ENCODE measurements around the gene HDDC3. TPM values are rescaled to one million over a fixed set of nuclear protein-coding genes. Genes with fewer than 3 reads are reported as not detected.

The HDDC3 gene
- total RNA-seq, 6 donors from 2014 or later, result 5.0 to 19.3 (median 12.5) TPM

- Histone ChIP-seq H3K36me3 (peaks cover 31 to 60% (median 57%) of the 10 kb centered on the region in 4 donors), H3K9me3 (no peaks in the 10 kb centered on the region), H3K4me1 (peaks cover 25 to 44% (median 37%) of the 10 kb centered on the region in 4 donors), H3K27ac (peak overlapping the region in 3 of 4 donors; percentile 84 to 97 (median 96)), H3K27me3 (no peaks in the 10 kb centered on the region), H3K4me3 (no peak overlapping the region)
- DNase-seq (peak in 1 of 2 donors; percentile 82), ATAC-seq (ENCODE audit: low FRiP score in 2 of 2) (no peak)
- TF ChIP-seq CTCF (IDR thresholded peaks at IDR 0.05), result no peak
- peak in 1 of 2 donors; percentile 21 for TF ChIP-seq POLR2AphosphoS5 (IDR thresholded peaks at IDR 0.05)
- WGBS, 2 donors, result 89 to 91% methylated on average over 6 to 19 of the region's 19 CpGs
These were observed 50.2 kb downstream of the HDDC3 start for GRCh38 chr15:90881978-90882721.

- TF ChIP-seq POLR2A (IDR thresholded peaks at IDR 0.05) (no peak), CTCF (IDR thresholded peaks at IDR 0.05) (no peak), EP300 (IDR thresholded peaks at IDR 0.05) (no peak), POLR2AphosphoS5 (IDR thresholded peaks at IDR 0.05) (no peak)
- 91% methylated on average over 11 to 34 of the region's 35 CpGs for WGBS, 2 donors
- peak in 1 of 2 donors; percentile 75 for DNase-seq
- H3K4me3 ChIP-seq, result no peak overlapping the region
- H3K36me3 ChIP-seq, result peaks cover 39 to 62% (median 61%) of the 10 kb centered on the region in 4 donors
- no peak for ATAC-seq (ENCODE audit: low FRiP score in 2 of 2)
- H3K9me3 ChIP-seq, result no peaks in the 10 kb centered on the region
- peak overlapping the region in 1 of 4 donors; percentile 97 for H3K27ac ChIP-seq
- H3K4me1 ChIP-seq, result peaks cover 24 to 36% (median 33%) of the 10 kb centered on the region in 4 donors
- no peaks in the 10 kb centered on the region for H3K27me3 ChIP-seq
These were observed 51.0 kb downstream of the HDDC3 start for GRCh38 chr15:90881181-90881977.

- 90 to 93% methylated on average over 5 to 16 of the region's 16 CpGs for WGBS, 2 donors
- ATAC-seq (ENCODE audit: low FRiP score in 2 of 2), result no peak
- Histone ChIP-seq H3K27me3 (no peaks in the 10 kb centered on the region), H3K36me3 (peaks cover 42 to 71% (median 69%) of the 10 kb centered on the region in 4 donors), H3K4me3 (no peak overlapping the region), H3K4me1 (peaks cover 16 to 28% (median 25%) of the 10 kb centered on the region in 4 donors), H3K9me3 (no peaks in the 10 kb centered on the region), H3K27ac (no peak overlapping the region)
- no peak for DNase-seq
- no peak for TF ChIP-seq EP300 (IDR thresholded peaks at IDR 0.05)
- TF ChIP-seq POLR2AphosphoS5 (IDR thresholded peaks at IDR 0.05), result no peak
- TF ChIP-seq CTCF (IDR thresholded peaks at IDR 0.05), result no peak
- no peak for TF ChIP-seq POLR2A (IDR thresholded peaks at IDR 0.05)
These were observed 51.8 kb downstream of the HDDC3 start for GRCh38 chr15:90880381-90881145.

Small RNA genes within 50 kb of the gene (small RNA-seq; reads per million reads assigned to genes)
- 0 reads per million in 4 donors for gene RF00019

Other genes with a start within 250 kb of the HDDC3 start
- 10 to 100 TPM in 1 of 6 donors, 1 to 10 TPM in 3, under 1 TPM in 2; 0.76 to 31.4 (median 2.6) TPM for gene BLM, start 215.2 kb downstream of the HDDC3 start, total RNA-seq
- gene FURIN, start 64.0 kb downstream of the HDDC3 start, total RNA-seq, result 100 to 1,000 TPM in 4 of 6 donors, 10 to 100 TPM in 2; 59.0 to 150 (median 108) TPM
- gene FES, start 48.0 kb downstream of the HDDC3 start, total RNA-seq, result 100 to 1,000 TPM in 2 of 6 donors, 10 to 100 TPM in 4; 33.4 to 144 (median 68.3) TPM
- gene MAN2A2, start 29.2 kb downstream of the HDDC3 start, total RNA-seq, result 100 to 1,000 TPM in 2 of 6 donors, 10 to 100 TPM in 4; 36.8 to 219 (median 90.1) TPM
- 100 to 1,000 TPM in 1 of 6 donors, 10 to 100 TPM in 5; 40.7 to 108 (median 61.9) TPM for gene UNC45A, start 2.7 kb upstream of the HDDC3 start, total RNA-seq
- gene RCCD1, start 22.3 kb upstream of the HDDC3 start, total RNA-seq, result 10 to 100 TPM in 2 of 6 donors, 1 to 10 TPM in 4; 3.8 to 21.0 (median 9.4) TPM
- 10 to 100 TPM in 3 of 6 donors, 1 to 10 TPM in 3; 4.1 to 20.0 (median 10.7) TPM for gene PRC1, start 62.0 kb upstream of the HDDC3 start, total RNA-seq
- gene VPS33B, start 90.0 kb upstream of the HDDC3 start, total RNA-seq, result 10 to 100 TPM in 4 of 6 donors, 1 to 10 TPM in 2; 9.2 to 20.2 (median 14.8) TPM
- 1 to 10 TPM in 1 of 6 donors, under 1 TPM in 3, not detected in 2; 0.40 to 1.4 (median 0.62) TPM for gene SV2B, start 167.7 kb upstream of the HDDC3 start, total RNA-seq

All from upper lobe of left lung (tissue), 6 donors.